ENCODE measurements around the gene DCDC2C.
"Not testable (repeated sequence)": the region's sequence is repeated elsewhere in the genome, so short reads cannot be mapped to it uniquely, and the experiment has no call there.

The DCDC2C gene

GRCh38 chr2:3777966-3778365, 74.6 kb downstream of the DCDC2C start:
- DNase-seq, result no peak

- DNase-seq, result no peak
These were observed 75.6 kb downstream of the DCDC2C start for GRCh38 chr2:3778851-3779495.

- DNase-seq, result no peak
These were observed 76.2 kb downstream of the DCDC2C start for GRCh38 chr2:3779496-3780049.

GRCh38 chr2:3780477-3781402, 77.4 kb downstream of the DCDC2C start:
- peak in 2 of 5 experiments; percentile 19 to 82 for DNase-seq

- DNase-seq, result no peak
These were observed 81.4 kb downstream of the DCDC2C start for GRCh38 chr2:3784731-3785130.

- no peak for DNase-seq
These were observed 82.0 kb downstream of the DCDC2C start for GRCh38 chr2:3785220-3785889.

GRCh38 chr2:3785890-3786273, 82.5 kb downstream of the DCDC2C start:
- no peak for DNase-seq

- no peak for DNase-seq
These were observed 84.4 kb downstream of the DCDC2C start for GRCh38 chr2:3787768-3788167.

- no peak for DNase-seq
These were observed 85.9 kb downstream of the DCDC2C start for GRCh38 chr2:3789256-3789655.

- DNase-seq, result no peak
These were observed 89.9 kb downstream of the DCDC2C start for GRCh38 chr2:3793249-3793648.

- no peak for DNase-seq
These were observed 98.1 kb downstream of the DCDC2C start for GRCh38 chr2:3801506-3801905.

GRCh38 chr2:3805201-3805939, 102.0 kb downstream of the DCDC2C start:
- DNase-seq, result no peak

- DNase-seq, result no peak
These were observed 102.8 kb downstream of the DCDC2C start for GRCh38 chr2:3806168-3806567.

GRCh38 chr2:3806730-3807129, 103.4 kb downstream of the DCDC2C start:
- DNase-seq, result no peak

GRCh38 chr2:3807853-3808252, 104.5 kb downstream of the DCDC2C start:
- no peak for DNase-seq

GRCh38 chr2:3814706-3815245, 111.4 kb downstream of the DCDC2C start:
- DNase-seq, result no peak

- DNase-seq, result not testable (repeated sequence)
These were observed 113.8 kb downstream of the DCDC2C start for GRCh38 chr2:3817144-3817543.

GRCh38 chr2:3823748-3824147, 120.4 kb downstream of the DCDC2C start:
- no peak for DNase-seq

GRCh38 chr2:3827673-3828575, 124.5 kb downstream of the DCDC2C start:
- DNase-seq, result peak in 1 of 5 experiments; percentile 8

GRCh38 chr2:3830796-3831195, 127.4 kb downstream of the DCDC2C start:
- no peak for DNase-seq

- DNase-seq, result no peak
These were observed 133.7 kb downstream of the DCDC2C start for GRCh38 chr2:3837086-3837485.

Data from T-helper 2 cell (primary cell).